Retinal pigment epithelial cell (primary cell): ENCODE measurements around the gene GPR39.

Experiments
- DNase-seq: peaks from one replicate; pipeline ENCODE4 v3.0.0-alpha.2; 2010; ENCODE audit warnings: low read depth
- H3K4me3 ChIP-seq: 2 replicates; pipeline ENCODE4 v1.5.1; 2011; ENCODE audit warnings: mild to moderate bottlenecking, low read length, control low read depth, moderate library complexity
- CTCF ChIP-seq: conservative IDR thresholded peaks from 2 replicates; pipeline ENCODE4 v1.5.1; 2011; ENCODE audit warnings: low read depth, low read length, control low read depth, inconsistent platforms

Gene GPR39

GRCh38 chr2:132557694-132558093 is 141.1 kb downstream of the GPR39 start:
- no peak for DNase-seq
- no peak for TF ChIP-seq CTCF
- no peak overlapping the region for H3K4me3 ChIP-seq

- DNase-seq = no peak
- TF ChIP-seq CTCF = no peak
- H3K4me3 ChIP-seq = no peak overlapping the region
These were observed 142.7 kb downstream of the GPR39 start for GRCh38 chr2:132559326-132559725.

- no peak for TF ChIP-seq CTCF
- no peak overlapping the region for H3K4me3 ChIP-seq
- DNase-seq = no peak
These were observed 143.3 kb downstream of the GPR39 start for GRCh38 chr2:132559921-132560320.

- no peak overlapping the region for H3K4me3 ChIP-seq
- DNase-seq = no peak
- no peak for TF ChIP-seq CTCF
These were observed 144.0 kb downstream of the GPR39 start for GRCh38 chr2:132560562-132560961.

GRCh38 chr2:132562245-132562644 is 145.6 kb downstream of the GPR39 start:
- no peak for DNase-seq
- no peak overlapping the region for H3K4me3 ChIP-seq
- no peak for TF ChIP-seq CTCF

- no peak for DNase-seq
- no peak for TF ChIP-seq CTCF
- H3K4me3 ChIP-seq = no peak overlapping the region
These were observed 147.5 kb downstream of the GPR39 start for GRCh38 chr2:132564065-132564464.

- TF ChIP-seq CTCF = no peak
- DNase-seq = no peak
- H3K4me3 ChIP-seq = no peak overlapping the region
These were observed 149.8 kb downstream of the GPR39 start for GRCh38 chr2:132566379-132566778.
